HCT116 (cell line): Measurements from ENCODE around the gene TMEM215. TPM values are rescaled to one million over a fixed set of nuclear protein-coding genes. Genes with fewer than 3 reads are reported as not detected.

Source experiments
- ATAC-seq: fragments of 200-7000 bp; cut with Tn5 transposase; 2 replicates; pipeline ENCODE4 v1.9.1; 2020; ENCODE audit warnings: mild to moderate bottlenecking, moderate library complexity
- BruUV-seq: library from RNA; stranded (reverse); fragments of 400-500 nt; replicated peaks from 2 replicates; lab custom pipeline; 2021; lab: Mats Ljungman, UMichigan
- CTCF ChIA-PET: fragments of 300-600 bp; sonication (Branson Sonifier 250); formaldehyde crosslinking; loops from one replicate; lab custom pipeline; 2021; ENCODE audit warnings: antibody characterized with exemption; lab: Charles Lee
- POLR2A ChIA-PET: fragments of 300-600, 350-600 bp; sonication (Branson Sonifier 250); formaldehyde crosslinking; loops from one replicate; lab custom pipeline; 2021; ENCODE audit warnings: antibody characterized with exemption; lab: Charles Lee
- RAD21 ChIA-PET, 2 experiments: fragments of 300-600 bp; sonication (Branson Sonifier 250); formaldehyde crosslinking; loops; one replicate each; lab custom pipeline; 2023; ENCODE audit warnings: low total read pairs in 2 of 2; ENCODE audit not compliant: uncharacterized antibody in 2 of 2, unreplicated experiment in 2 of 2, low non-redundant PET in 1 of 2; lab: Charles Lee
- DNase-seq: peaks from one replicate; pipeline ENCODE4 v3.0.0-alpha.2; 2010; ENCODE audit warnings: low read depth, low spot score
- H2AFZ ChIP-seq: fragments of 200-600 bp; shearing (Covaris generic), sonication (generic); 2 replicates; pipeline ENCODE4 v1.6.1; 2017; ENCODE audit warnings: low read depth, mixed run types, mixed read lengths, antibody characterized with exemption, low read length; ENCODE audit not compliant: poor library complexity, severe bottlenecking
- H3K27ac ChIP-seq: 2 replicates; pipeline ENCODE4 v1.5.1; 2012; ENCODE audit warnings: low read depth, low read length
- H3K27me3 ChIP-seq: fragments of 200-600 bp; sonication (generic); 2 replicates; pipeline ENCODE4 v1.6.1; 2016; ENCODE audit warnings: mixed run types, low read length, mixed read lengths; ENCODE audit not compliant: insufficient read depth
- H3K36me3 ChIP-seq, 2 experiments: fragments of 200-500 bp in 1 of 2; fragments of 200-600 bp in 1 of 2; sonication (Bioruptor generic) in 1 of 2; sonication (generic) in 1 of 2; 2 replicates each; pipeline versions ENCODE4 v1.5.1 to v1.6.1; 2014 to 2016; ENCODE audit warnings: low read length in 2 of 2, inconsistent platforms in 1 of 2, mixed read lengths in 1 of 2, mixed run types in 1 of 2; ENCODE audit not compliant: insufficient read depth in 2 of 2, control insufficient read depth in 1 of 2
- H3K4me1 ChIP-seq, 2 experiments: fragments of 200-600 bp in 1 of 2; sonication (generic) in 1 of 2; 2 replicates each; pipeline versions ENCODE4 v1.5.1 to v1.6.1; 2012 to 2017; ENCODE audit warnings: low read length in 2 of 2, inconsistent platforms in 1 of 2, mild to moderate bottlenecking in 1 of 2, mixed read lengths in 1 of 2, mixed run types in 1 of 2, moderate library complexity in 1 of 2; ENCODE audit not compliant: insufficient read depth in 2 of 2, control insufficient read depth in 1 of 2
- H3K4me2 ChIP-seq: fragments of 200-600 bp; sonication (generic); 2 replicates; pipeline ENCODE4 v1.6.1; 2017; ENCODE audit warnings: mixed run types, low read length, mixed read lengths
- H3K4me3 ChIP-seq, 2 experiments: fragments of 200-600 bp in 1 of 2; sonication (generic) in 1 of 2; replicated peaks in 1 of 2; 2 replicates each; pipeline ENCODE4 v1.5.1; 2011 to 2016; ENCODE audit warnings: low read length in 2 of 2, control low read depth in 1 of 2, low read depth in 1 of 2, mild to moderate bottlenecking in 1 of 2, mixed read lengths in 1 of 2, mixed run types in 1 of 2
- H3K79me2 ChIP-seq: fragments of 200-600 bp; sonication (generic); 2 replicates; pipeline ENCODE4 v1.6.1; 2017; ENCODE audit warnings: mild to moderate bottlenecking, mixed run types, low read length, moderate library complexity, mixed read lengths; ENCODE audit not compliant: insufficient read depth
- H3K9ac ChIP-seq: fragments of 200-600 bp; sonication (generic); 2 replicates; pipeline ENCODE4 v1.6.1; 2016; ENCODE audit warnings: low read length, mixed read lengths
- H3K9me2 ChIP-seq: fragments of 200-600 bp; sonication (generic), shearing (Covaris generic); 2 replicates; pipeline ENCODE4 v1.6.1; 2017; ENCODE audit warnings: mixed run types, mild to moderate bottlenecking, moderate library complexity; ENCODE audit not compliant: insufficient read depth
- H3K9me3 ChIP-seq, 2 experiments: fragments of 200-500 bp in 1 of 2; fragments of 200-600 bp in 1 of 2; sonication (Bioruptor generic) in 1 of 2; sonication (generic) in 1 of 2; 2 replicates each; pipeline ENCODE4 v1.6.1; 2014 to 2017; ENCODE audit warnings: low read length in 2 of 2, mixed read lengths in 2 of 2, inconsistent platforms in 1 of 2, low read depth in 1 of 2, mild to moderate bottlenecking in 1 of 2, mixed run types in 1 of 2, moderate library complexity in 1 of 2; ENCODE audit not compliant: control insufficient read depth in 1 of 2, insufficient read depth in 1 of 2
- H4K20me1 ChIP-seq: fragments of 200-600 bp; sonication (generic), shearing (Covaris generic); 2 replicates; pipeline ENCODE4 v1.6.1; 2017; ENCODE audit warnings: mixed run types, mild to moderate bottlenecking, moderate library complexity; ENCODE audit not compliant: insufficient read depth
- ATF3 ChIP-seq: IDR thresholded peaks from 2 replicates; pipeline ENCODE4 v1.6.1; 2012
- CTCF ChIP-seq, 3 experiments: fragments of 200-600 bp in 1 of 3; sonication (generic) in 1 of 3; IDR thresholded peaks in 2 of 3; conservative IDR thresholded peaks in 1 of 3; 2 replicates each; pipeline ENCODE4 v1.5.1; 2012 to 2017; ENCODE audit warnings: low read depth in 2 of 3, low read length in 2 of 3, antibody characterized with exemption in 1 of 3, borderline replicate concordance in 1 of 3, control low read depth in 1 of 3, mild to moderate bottlenecking in 1 of 3, mixed read lengths in 1 of 3, mixed run types in 1 of 3, moderate library complexity in 1 of 3; ENCODE audit not compliant: insufficient read depth in 1 of 3
- EZH2phosphoT487 ChIP-seq: fragments of 200-600 bp; IDR thresholded peaks from 2 replicates; pipeline ENCODE4 v1.6.1; 2018; ENCODE audit warnings: antibody characterized with exemption, borderline replicate concordance
- POLR2A ChIP-seq: IDR thresholded peaks from 2 replicates; pipeline ENCODE4 v1.7.0; 2011; ENCODE audit warnings: borderline replicate concordance; ENCODE audit not compliant: insufficient read depth, insufficient read length; ENCODE audit errors: extremely low read depth
- POLR2AphosphoS5 ChIP-seq: IDR thresholded peaks from 2 replicates; pipeline ENCODE4 v1.6.1; 2011; ENCODE audit warnings: mild to moderate bottlenecking, low read depth, low read length, moderate library complexity
- SIN3A ChIP-seq: IDR thresholded peaks from 2 replicates; pipeline ENCODE4 v1.6.1; 2012; ENCODE audit warnings: low read depth
- SP1 ChIP-seq: IDR thresholded peaks from 2 replicates; pipeline ENCODE4 v1.6.1; 2012; ENCODE audit warnings: low read depth
- SRF ChIP-seq: IDR thresholded peaks from 2 replicates; pipeline ENCODE4 v1.6.1; 2012; ENCODE audit warnings: low read depth
- TCF7L2 ChIP-seq: IDR thresholded peaks from 2 replicates; pipeline ENCODE4 v1.7.0; 2011; ENCODE audit warnings: borderline replicate concordance, inconsistent platforms; ENCODE audit not compliant: insufficient read depth, insufficient read length; ENCODE audit errors: extremely low read depth
- YY1 ChIP-seq: IDR thresholded peaks from 2 replicates; pipeline ENCODE4 v1.6.1; 2011; ENCODE audit warnings: low read length, low read depth, moderate library complexity, mild to moderate bottlenecking; ENCODE audit not compliant: insufficient replicate concordance; ENCODE audit errors: extremely low read depth
- intact Hi-C: fragments of 100-400 bp; cut with micrococcal nuclease; formaldehyde crosslinking; loops from 2 replicates; pipeline ENCODE4 v1.10.0; 2022
- total RNA-seq: library from RNA; stranded (reverse); gene quantifications from one replicate; pipeline ENCODE4 v1.2.1, GENCODE V29; 2021; ENCODE audit not compliant: unreplicated experiment

The TMEM215 gene
- total RNA-seq, 1 experiment from 2014 or later: not detected

GRCh38 chr9:32755730-32756129, 27.6 kb upstream of the TMEM215 start:
- no peaks in the 10 kb centered on the region for H3K9me3 ChIP-seq
- TF ChIP-seq SRF: no peak
- TF ChIP-seq SP1: no peak
- no peak for TF ChIP-seq POLR2AphosphoS5
- no peak for TF ChIP-seq SIN3A
- TF ChIP-seq TCF7L2: no peak
- TF ChIP-seq CTCF (IDR thresholded peaks at IDR 0.05 in 2 of 3, conservative IDR thresholded peaks at IDR 0.05 in 1 of 3; ENCODE audit: borderline replicate concordance in 1 of 3, insufficient read depth in 1 of 3, low read depth in 2 of 3, low read length in 2 of 3): no peak
- no peak for TF ChIP-seq ATF3
- TF ChIP-seq EZH2phosphoT487: no peak
- no peak for TF ChIP-seq YY1
- TF ChIP-seq POLR2A: no peak
- BruUV-seq: no TSS peak
- no peak overlapping the region for H3K4me2 ChIP-seq
- H3K4me3 ChIP-seq: no peak overlapping the region
- H3K27me3 ChIP-seq: 0 out of 2 replicates have a peak, but pooled peaks cover 8% of the 10 kb centered on the region
- H3K9me2 ChIP-seq: no peaks in the 10 kb centered on the region
- H3K27ac ChIP-seq: no peak overlapping the region
- intact Hi-C loops: loop anchor here (10.0 kb wide), 1 partner anchor 49 kb away; no protein-coding TSS in a partner anchor
- H2AFZ ChIP-seq: no peak overlapping the region
- no peaks in the 10 kb centered on the region for H4K20me1 ChIP-seq
- CTCF ChIA-PET: no interaction called here
- H3K36me3 ChIP-seq: no peaks in the 10 kb centered on the region
- ATAC-seq (no peak), DNase-seq (no peak)
- H3K9ac ChIP-seq: no peak overlapping the region
- H3K4me1 ChIP-seq: no peaks in the 10 kb centered on the region
- RAD21 ChIA-PET: no interaction called here
- POLR2A ChIA-PET: no interaction called here
- H3K79me2 ChIP-seq: no peaks in the 10 kb centered on the region
